ENCODE measurements around the gene POLG. TPM values are rescaled to one million over a fixed set of nuclear protein-coding genes. Genes with fewer than 3 reads are reported as not detected.

Gene POLG
- polyA plus RNA-seq, 1 donor, result 46.0 TPM

- DNase-seq, result no peak
- Histone ChIP-seq H3K27ac (ENCODE audit: low read length) (no peak overlapping the region), H3K4me1 (ENCODE audit: control insufficient read depth, insufficient read depth, low read length) (no peaks in the 10 kb centered on the region), H3K9me3 (ENCODE audit: control insufficient read depth, low read depth, low read length) (no peaks in the 10 kb centered on the region), H3K36me3 (ENCODE audit: control insufficient read depth, insufficient read depth, low read length) (no peaks in the 10 kb centered on the region), H3K4me3 (ENCODE audit: low read length) (no peak overlapping the region), H3K27me3 (ENCODE audit: control insufficient read depth, insufficient read depth, low read length) (peaks cover 59% of the 10 kb centered on the region)
- no CpG with 5 or more reads among the region's 4 CpGs for WGBS (ENCODE audit: insufficient coverage, low lambda C conversion rate)
These were observed 17.9 kb upstream of the POLG start for GRCh38 chr15:89352476-89352875.

- H3K27me3 ChIP-seq (ENCODE audit: control insufficient read depth, insufficient read depth, low read length), result peaks cover 54% of the 10 kb centered on the region
- DNase-seq, result no peak
- no peak overlapping the region for H3K4me3 ChIP-seq (ENCODE audit: low read length)
- no peaks in the 10 kb centered on the region for H3K36me3 ChIP-seq (ENCODE audit: control insufficient read depth, insufficient read depth, low read length)
- H3K9me3 ChIP-seq (ENCODE audit: control insufficient read depth, low read depth, low read length), result no peaks in the 10 kb centered on the region
- no CpG with 5 or more reads among the region's 5 CpGs for WGBS (ENCODE audit: insufficient coverage, low lambda C conversion rate)
- H3K4me1 ChIP-seq (ENCODE audit: control insufficient read depth, insufficient read depth, low read length), result no peaks in the 10 kb centered on the region
- no peak overlapping the region for H3K27ac ChIP-seq (ENCODE audit: low read length)
These were observed 14.6 kb upstream of the POLG start for GRCh38 chr15:89349206-89349558.

- WGBS (ENCODE audit: insufficient coverage, low lambda C conversion rate), result no CpG with 5 or more reads among the region's 10 CpGs
- Histone ChIP-seq H3K27me3 (ENCODE audit: control insufficient read depth, insufficient read depth, low read length) (peaks cover 47% of the 10 kb centered on the region), H3K9me3 (ENCODE audit: control insufficient read depth, low read depth, low read length) (no peaks in the 10 kb centered on the region)
These were observed 12.1 kb upstream of the POLG start for GRCh38 chr15:89346516-89347231.

GRCh38 chr15:89345248-89345647 lies 10.6 kb upstream of the POLG start:
- peaks cover 53% of the 10 kb centered on the region for H3K27me3 ChIP-seq (ENCODE audit: control insufficient read depth, insufficient read depth, low read length)
- no peak for DNase-seq
- no peak overlapping the region for H3K27ac ChIP-seq (ENCODE audit: low read length)
- H3K4me3 ChIP-seq (ENCODE audit: low read length), result no peak overlapping the region
- H3K36me3 ChIP-seq (ENCODE audit: control insufficient read depth, insufficient read depth, low read length), result no peaks in the 10 kb centered on the region
- 100% methylated on average over 1 of the region's 4 CpGs for WGBS (ENCODE audit: insufficient coverage, low lambda C conversion rate)
- no peaks in the 10 kb centered on the region for H3K4me1 ChIP-seq (ENCODE audit: control insufficient read depth, insufficient read depth, low read length)
- H3K9me3 ChIP-seq (ENCODE audit: control insufficient read depth, low read depth, low read length), result no peaks in the 10 kb centered on the region

More at GRCh38 chr15:89346516-89347231, 12.1 kb upstream of the POLG start:
- H3K27ac ChIP-seq (ENCODE audit: low read length), result no peak overlapping the region
- H3K4me3 ChIP-seq (ENCODE audit: low read length), result no peak overlapping the region
- no peaks in the 10 kb centered on the region for H3K36me3 ChIP-seq (ENCODE audit: control insufficient read depth, insufficient read depth, low read length)
- DNase-seq, result no peak
- no peaks in the 10 kb centered on the region for H3K4me1 ChIP-seq (ENCODE audit: control insufficient read depth, insufficient read depth, low read length)

GRCh38 chr15:89342840-89343239 lies 8.2 kb upstream of the POLG start:
- no peak for DNase-seq
- no peaks in the 10 kb centered on the region for H3K36me3 ChIP-seq (ENCODE audit: control insufficient read depth, insufficient read depth, low read length)
- H3K27me3 ChIP-seq (ENCODE audit: control insufficient read depth, insufficient read depth, low read length), result peaks cover 45% of the 10 kb centered on the region
- no CpG with 5 or more reads among the region's 3 CpGs for WGBS (ENCODE audit: insufficient coverage, low lambda C conversion rate)
- no peak overlapping the region for H3K27ac ChIP-seq (ENCODE audit: low read length)
- H3K4me1 ChIP-seq (ENCODE audit: control insufficient read depth, insufficient read depth, low read length), result no peaks in the 10 kb centered on the region
- H3K4me3 ChIP-seq (ENCODE audit: low read length), result no peak overlapping the region
- H3K9me3 ChIP-seq (ENCODE audit: control insufficient read depth, low read depth, low read length), result no peaks in the 10 kb centered on the region

GRCh38 chr15:89341316-89342005 lies 6.8 kb upstream of the POLG start:
- no peak for DNase-seq
- no peaks in the 10 kb centered on the region for H3K36me3 ChIP-seq (ENCODE audit: control insufficient read depth, insufficient read depth, low read length)
- H3K27me3 ChIP-seq (ENCODE audit: control insufficient read depth, insufficient read depth, low read length), result peaks cover 33% of the 10 kb centered on the region
- no peaks in the 10 kb centered on the region for H3K4me1 ChIP-seq (ENCODE audit: control insufficient read depth, insufficient read depth, low read length)
- no peaks in the 10 kb centered on the region for H3K9me3 ChIP-seq (ENCODE audit: control insufficient read depth, low read depth, low read length)
- no peak overlapping the region for H3K27ac ChIP-seq (ENCODE audit: low read length)
- H3K4me3 ChIP-seq (ENCODE audit: low read length), result no peak overlapping the region
- no CpG with 5 or more reads among the region's 8 CpGs for WGBS (ENCODE audit: insufficient coverage, low lambda C conversion rate)

- H3K27me3 ChIP-seq (ENCODE audit: control insufficient read depth, insufficient read depth, low read length), result peaks cover 26% of the 10 kb centered on the region
- WGBS (ENCODE audit: insufficient coverage, low lambda C conversion rate), result 66% methylated on average over 2 of the region's 7 CpGs
- H3K36me3 ChIP-seq (ENCODE audit: control insufficient read depth, insufficient read depth, low read length), result no peaks in the 10 kb centered on the region
- H3K4me3 ChIP-seq (ENCODE audit: low read length), result no peak overlapping the region
- H3K4me1 ChIP-seq (ENCODE audit: control insufficient read depth, insufficient read depth, low read length), result no peaks in the 10 kb centered on the region
- DNase-seq, result no peak
- H3K27ac ChIP-seq (ENCODE audit: low read length), result no peak overlapping the region
- no peaks in the 10 kb centered on the region for H3K9me3 ChIP-seq (ENCODE audit: control insufficient read depth, low read depth, low read length)
These were observed 5.9 kb upstream of the POLG start for GRCh38 chr15:89340573-89340972.

GRCh38 chr15:89338036-89338435 lies 3.4 kb upstream of the POLG start:
- Histone ChIP-seq H3K27ac (ENCODE audit: low read length) (no peak overlapping the region), H3K4me3 (ENCODE audit: low read length) (no peak overlapping the region), H3K27me3 (ENCODE audit: control insufficient read depth, insufficient read depth, low read length) (peaks cover 14% of the 10 kb centered on the region), H3K4me1 (ENCODE audit: control insufficient read depth, insufficient read depth, low read length) (peaks cover 2% of the 10 kb centered on the region), H3K9me3 (ENCODE audit: control insufficient read depth, low read depth, low read length) (no peaks in the 10 kb centered on the region), H3K36me3 (ENCODE audit: control insufficient read depth, insufficient read depth, low read length) (peaks cover 3% of the 10 kb centered on the region)
- peak in 1 of 2 donors; percentile 26 for DNase-seq
- WGBS (ENCODE audit: insufficient coverage, low lambda C conversion rate), result no CpG with 5 or more reads among the region's 6 CpGs

GRCh38 chr15:89335298-89336041 lies 846 bp upstream of the POLG start:
- Histone ChIP-seq H3K4me3 (ENCODE audit: low read length) (peak overlapping the region; percentile 47), H3K27me3 (ENCODE audit: control insufficient read depth, insufficient read depth, low read length) (peaks cover 3% of the 10 kb centered on the region), H3K9me3 (ENCODE audit: control insufficient read depth, low read depth, low read length) (no peaks in the 10 kb centered on the region), H3K4me1 (ENCODE audit: control insufficient read depth, insufficient read depth, low read length) (peaks cover 6% of the 10 kb centered on the region), H3K36me3 (ENCODE audit: control insufficient read depth, insufficient read depth, low read length) (peaks cover 19% of the 10 kb centered on the region), H3K27ac (ENCODE audit: low read length) (peak overlapping the region; percentile 5)
- DNase-seq, result peak in 1 of 2 donors; percentile 55
- no CpG with 5 or more reads among the region's 40 CpGs for WGBS (ENCODE audit: insufficient coverage, low lambda C conversion rate)

GRCh38 chr15:89333959-89334509 lies 590 bp downstream of the POLG start:
- WGBS (ENCODE audit: insufficient coverage, low lambda C conversion rate), result no CpG with 5 or more reads among the region's 43 CpGs
- peak in 1 of 2 donors; percentile 26 for DNase-seq

More at GRCh38 chr15:89333959-89334509, 590 bp downstream of the POLG start:
- peaks cover 2% of the 10 kb centered on the region for H3K27me3 ChIP-seq (ENCODE audit: control insufficient read depth, insufficient read depth, low read length)
- H3K27ac ChIP-seq (ENCODE audit: low read length), result peak overlapping the region; percentile 55
- H3K4me1 ChIP-seq (ENCODE audit: control insufficient read depth, insufficient read depth, low read length), result peaks cover 6% of the 10 kb centered on the region
- H3K4me3 ChIP-seq (ENCODE audit: low read length), result peak overlapping the region; percentile 77
- H3K36me3 ChIP-seq (ENCODE audit: control insufficient read depth, insufficient read depth, low read length), result peaks cover 33% of the 10 kb centered on the region
- no peaks in the 10 kb centered on the region for H3K9me3 ChIP-seq (ENCODE audit: control insufficient read depth, low read depth, low read length)
